SU-DHL-6 (cell line): ENCODE results near the gene UNK.

ENCODE experiments used
- CTCF ChIP-seq: fragments of 200-600 bp; sonication (generic); IDR thresholded peaks from one replicate; pipeline ENCODE4 v1.5.1; 2017; ENCODE audit warnings: antibody characterized with exemption, mild to moderate bottlenecking, low read length, moderate library complexity; ENCODE audit not compliant: insufficient read depth, poor library complexity, severe bottlenecking
- EZH2phosphoT487 ChIP-seq: fragments of 200-600 bp; sonication (generic), shearing (Covaris generic); conservative IDR thresholded peaks from 2 replicates; pipeline ENCODE4 v1.6.1; 2018; ENCODE audit warnings: mild to moderate bottlenecking, antibody characterized with exemption, low read length, moderate library complexity, mixed read lengths

- TF ChIP-seq CTCF, result no peak
- no peak for TF ChIP-seq EZH2phosphoT487
Observed at GRCh38 chr17:75847614-75848522, 63.3 kb downstream of the UNK start.
